HG03565 (cell line): ENCODE data around the gene CDS1.
"Not testable (repeated sequence)": the region's sequence is repeated elsewhere in the genome, so short reads cannot be mapped to it uniquely, and the experiment has no call there.

Experiments
- ATAC-seq: cut with Tn5 transposase; IDR thresholded peaks from one replicate; pipeline ENCODE4 v1.9.1; 2021; ENCODE audit warnings: mild to moderate bottlenecking, moderate library complexity; ENCODE audit not compliant: unreplicated experiment

The CDS1 gene

DNA sequence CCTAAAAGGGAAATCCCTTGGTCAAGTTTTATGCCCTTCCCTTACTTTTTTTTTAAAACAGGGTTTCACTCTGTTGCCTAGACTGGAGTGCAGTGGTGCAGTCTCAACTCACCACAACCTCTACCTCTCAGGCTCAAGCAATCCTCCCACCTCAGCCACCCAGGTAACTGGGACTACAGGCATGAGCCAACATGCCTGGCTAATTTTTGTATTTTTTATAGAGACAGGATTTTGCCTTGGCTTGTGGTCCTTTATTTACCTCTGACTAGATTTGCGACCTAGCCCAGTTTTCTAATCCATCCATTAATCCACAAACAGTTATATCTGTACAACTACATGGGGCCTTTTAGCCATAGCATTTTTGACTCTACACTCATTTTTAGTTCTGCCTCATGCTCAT lies 23.7 kb downstream of the CDS1 start:
- no peak for ATAC-seq

DNA sequence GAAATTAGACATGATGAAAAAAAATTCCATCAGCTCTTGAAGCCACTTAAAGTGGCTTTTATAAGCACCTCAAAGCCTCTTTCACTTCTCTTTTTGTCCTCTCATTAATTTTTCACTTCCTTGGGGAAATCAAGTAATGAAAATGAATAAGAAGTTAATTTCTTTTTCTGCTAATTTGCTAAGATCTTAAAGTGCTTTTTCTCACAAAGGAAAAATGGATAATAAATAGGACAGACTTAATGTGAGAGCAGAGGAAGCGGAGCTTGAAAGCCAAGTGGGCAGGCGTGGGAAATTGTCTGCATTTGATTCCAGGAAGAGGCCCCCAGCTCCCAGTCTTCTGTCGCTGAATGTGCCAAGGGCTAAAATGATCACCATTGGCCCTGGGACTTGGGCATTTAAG lies 28.6 kb downstream of the CDS1 start:
- no peak for ATAC-seq

GRCh38 chr4:84614891-84615290 lies 32.0 kb downstream of the CDS1 start:
- no peak for ATAC-seq

DNA sequence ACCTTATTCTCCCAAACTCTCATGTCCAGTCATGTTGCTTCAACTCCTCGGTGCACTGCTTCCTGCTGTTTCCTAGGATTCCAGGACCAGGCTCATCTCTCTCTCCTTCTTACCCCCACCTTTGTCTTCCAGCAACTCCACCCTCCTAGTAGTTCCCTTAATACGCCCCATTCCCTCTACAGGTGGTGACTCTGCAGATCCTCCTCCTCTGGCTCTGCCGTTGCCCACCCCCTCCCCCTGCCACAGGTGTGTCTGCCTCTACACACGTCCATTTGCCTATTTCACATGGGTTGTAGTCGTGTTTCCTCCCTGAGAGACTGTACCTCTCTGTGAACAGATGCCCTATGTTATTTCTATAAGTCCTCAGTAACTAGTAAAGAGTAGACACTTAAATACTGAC lies 32.4 kb downstream of the CDS1 start:
- no peak for ATAC-seq

GRCh38 chr4:84622959-84623358 lies 40.0 kb downstream of the CDS1 start:
- ATAC-seq = no peak

- ATAC-seq = no peak
Observed at GRCh38 chr4:84623661-84624060, 40.7 kb downstream of the CDS1 start.

GRCh38 chr4:84626673-84627072 lies 43.7 kb downstream of the CDS1 start:
- ATAC-seq = no peak

- no peak for ATAC-seq
Observed at GRCh38 chr4:84631573-84631972, 48.6 kb downstream of the CDS1 start.

DNA sequence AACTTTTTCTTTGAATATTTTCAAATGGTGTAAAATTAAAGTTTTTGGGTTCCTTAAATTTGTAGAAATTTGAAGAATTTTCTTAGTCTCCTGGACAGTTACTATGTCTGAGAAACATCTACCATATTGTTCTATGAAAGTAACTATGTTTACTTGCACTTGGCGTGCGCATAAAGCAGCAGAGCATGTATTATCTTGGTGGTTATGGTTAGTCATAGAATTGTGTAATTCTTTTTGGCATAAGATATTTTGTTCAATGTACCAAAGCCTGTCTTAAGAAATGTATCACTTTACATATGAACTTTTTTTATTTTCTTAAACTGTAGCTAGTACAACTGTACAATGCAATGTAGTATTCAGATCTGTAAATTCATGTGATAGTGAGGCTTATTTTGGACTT lies 49.2 kb downstream of the CDS1 start:
- ATAC-seq = no peak

GRCh38 chr4:84634961-84635360 lies 52.0 kb downstream of the CDS1 start:
- ATAC-seq = no peak

GRCh38 chr4:84638092-84638491 lies 55.2 kb downstream of the CDS1 start:
- no peak for ATAC-seq

DNA sequence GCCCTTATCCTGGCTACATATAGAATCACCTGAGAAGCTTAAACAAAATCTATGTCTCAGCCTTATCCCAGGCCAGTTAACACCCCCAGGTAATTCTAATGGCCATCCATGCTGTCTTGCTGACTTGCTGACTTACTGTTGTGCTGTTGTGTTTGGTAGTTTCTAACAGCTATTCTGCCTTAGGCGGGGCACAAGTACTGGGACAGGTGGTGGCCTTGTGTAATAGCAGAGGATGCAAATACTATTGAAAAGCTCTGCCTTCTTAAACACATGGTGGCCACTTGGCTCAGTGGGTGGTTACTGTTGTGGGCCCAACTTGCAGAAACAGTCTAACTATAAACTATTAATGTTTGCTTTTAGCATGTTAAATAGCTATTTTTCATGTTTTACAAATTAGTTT lies 56.2 kb downstream of the CDS1 start:
- no peak for ATAC-seq

- no peak for ATAC-seq
Observed at GRCh38 chr4:84644087-84644486, 61.2 kb downstream of the CDS1 start.

DNA sequence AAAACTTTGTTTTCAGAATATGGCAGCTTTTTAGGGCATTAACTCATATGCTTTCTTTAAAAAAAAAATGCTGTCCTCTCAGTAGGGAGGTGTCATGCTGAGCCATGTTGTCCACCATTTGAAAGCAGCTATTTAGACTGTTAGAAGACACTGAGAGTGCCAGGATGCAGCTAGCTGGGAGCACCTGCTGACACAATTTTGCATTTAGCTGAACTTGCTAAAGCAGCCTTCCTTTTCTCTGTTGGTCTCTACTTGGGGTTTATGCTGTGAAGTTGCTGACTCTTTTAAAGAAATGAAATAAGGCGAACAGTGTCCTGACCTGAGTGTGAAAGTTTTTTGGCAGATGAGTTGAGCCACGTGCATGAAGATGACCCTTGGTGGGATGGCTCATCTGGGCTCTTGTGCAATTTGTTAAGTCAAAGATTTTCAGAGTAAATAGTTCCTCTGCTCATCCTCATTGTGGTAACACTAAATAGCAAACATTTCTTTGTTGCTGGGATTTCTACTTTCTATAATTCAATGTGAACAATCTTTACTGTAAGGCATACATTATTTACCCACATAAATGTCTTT lies 64.5 kb downstream of the CDS1 start:
- ATAC-seq = no peak

- ATAC-seq = no peak
Observed at GRCh38 chr4:84648178-84648577, 65.3 kb downstream of the CDS1 start.

DNA sequence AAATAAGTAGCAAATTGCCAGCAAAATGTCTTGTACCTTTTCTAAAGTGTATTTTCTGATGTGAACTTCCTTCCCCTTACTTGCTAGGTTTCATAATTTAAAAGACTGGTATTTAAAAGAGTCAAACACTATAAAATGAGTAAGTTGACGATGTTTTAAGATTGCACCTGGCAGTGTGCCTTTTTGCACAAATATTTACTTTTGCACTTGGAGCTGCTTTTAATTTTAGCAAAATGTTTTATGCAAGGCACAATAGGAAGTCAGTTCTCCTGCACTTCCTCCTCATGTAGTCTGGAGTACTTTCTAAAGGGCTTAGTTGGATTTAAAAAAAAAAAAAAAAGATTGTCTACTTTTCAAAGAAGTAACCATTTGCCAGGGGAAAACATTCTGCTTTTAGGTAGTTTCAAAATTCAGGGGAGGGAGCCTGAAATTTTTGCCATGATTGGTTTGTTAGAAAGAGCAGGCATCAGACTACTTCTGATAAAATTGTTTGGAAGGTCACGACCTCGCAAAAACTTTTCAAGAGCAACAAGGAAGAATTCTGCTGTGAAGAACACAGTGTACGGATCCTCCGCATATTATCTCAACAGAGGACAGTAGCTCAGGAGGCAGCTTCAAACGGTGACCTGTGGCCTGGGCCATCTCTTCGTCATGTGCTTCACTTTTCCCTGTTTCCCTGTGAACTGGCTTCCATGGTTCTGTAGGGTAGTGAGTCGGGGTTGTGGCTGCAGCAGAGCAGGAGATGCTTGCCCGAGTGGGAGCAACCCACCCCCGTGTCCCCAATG lies 66.1 kb downstream of the CDS1 start:
- ATAC-seq = no peak

- no peak for ATAC-seq
Observed at GRCh38 chr4:84651499-84651898, 68.6 kb downstream of the CDS1 start.

- no peak for ATAC-seq
Observed at GRCh38 chr4:84652478-84652877, 69.6 kb downstream of the CDS1 start.

- no peak for ATAC-seq
Observed at GRCh38 chr4:84660606-84661005, 77.7 kb downstream of the CDS1 start.

DNA sequence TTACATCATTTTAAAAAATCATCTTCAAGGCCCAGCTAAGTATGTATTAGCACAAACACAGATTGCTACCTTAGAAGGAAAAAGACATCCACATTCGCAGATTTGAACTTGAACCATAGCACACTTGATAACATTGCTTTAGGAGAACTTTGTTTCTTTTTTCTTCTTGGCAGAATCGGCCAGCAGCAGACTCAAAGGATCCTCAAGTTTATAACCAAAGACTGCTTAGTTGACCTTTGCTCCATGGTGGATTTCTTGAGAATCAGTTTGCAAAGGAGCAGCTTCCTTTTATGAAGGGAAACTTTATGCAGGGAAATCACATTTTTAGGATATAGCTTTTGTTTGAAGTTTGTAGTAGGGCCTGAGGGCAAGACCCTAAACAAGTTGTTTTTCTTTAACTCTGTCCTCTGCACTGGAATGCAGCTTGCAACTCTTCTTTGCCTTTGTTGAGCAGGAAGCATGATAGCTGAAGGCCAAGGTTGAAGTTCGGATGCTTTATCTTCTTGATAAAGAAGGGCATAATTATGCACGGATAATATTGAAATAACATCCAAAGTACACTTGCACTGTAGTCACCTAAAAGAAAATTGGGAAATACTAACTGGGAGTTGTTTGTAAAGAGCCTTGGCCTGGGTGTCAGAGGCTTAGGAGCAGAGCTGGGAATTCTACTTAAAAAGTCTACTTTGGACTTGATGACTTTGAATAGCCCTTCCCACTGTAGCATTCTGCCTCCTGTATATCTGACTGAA lies 78.4 kb downstream of the CDS1 start:
- no peak for ATAC-seq

DNA sequence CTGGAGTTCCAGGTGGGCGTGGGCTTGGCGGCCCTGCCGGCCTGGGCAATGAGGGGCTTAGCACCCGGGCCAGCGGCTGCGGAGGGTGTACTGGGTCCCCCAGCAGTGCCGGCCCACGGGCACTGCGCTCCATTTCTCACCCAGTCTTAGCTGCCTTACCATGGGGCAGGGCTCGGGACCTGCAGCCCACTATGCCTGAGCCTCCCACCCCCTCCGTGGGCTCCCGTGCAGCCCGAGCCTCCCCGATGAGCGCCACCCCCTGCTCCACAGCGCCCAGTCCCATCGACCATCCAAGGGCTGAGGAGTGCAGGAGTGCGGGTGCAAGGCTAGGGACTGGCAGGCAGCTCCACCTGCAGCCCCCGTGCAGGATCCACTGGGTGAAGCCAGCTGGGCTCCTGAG lies 81.8 kb downstream of the CDS1 start:
- ATAC-seq = not testable (repeated sequence)

DNA sequence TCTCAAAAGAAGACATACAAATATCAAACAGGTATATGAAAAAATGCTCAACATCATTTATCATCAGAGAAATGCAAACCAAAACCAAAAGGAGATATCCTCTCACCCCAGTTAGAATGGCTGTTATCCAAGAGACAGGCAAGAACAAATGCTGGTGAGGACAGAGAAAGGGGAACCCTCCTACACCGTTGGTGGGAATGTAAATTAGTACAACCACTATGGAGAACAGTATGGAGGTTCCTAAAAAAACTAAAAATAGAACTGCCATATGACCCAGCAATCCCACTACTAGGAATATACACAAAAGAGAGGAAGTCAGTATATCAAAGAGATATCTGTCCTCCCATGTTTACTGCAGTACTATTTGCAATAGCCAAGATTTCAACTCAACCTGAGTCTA lies 83.5 kb downstream of the CDS1 start:
- no peak for ATAC-seq
